ENCODE results near the gene ARPC3.
"Not testable (repeated sequence)": the region's sequence is repeated elsewhere in the genome, so short reads cannot be mapped to it uniquely, and the experiment has no call there.

Gene ARPC3

DNA sequence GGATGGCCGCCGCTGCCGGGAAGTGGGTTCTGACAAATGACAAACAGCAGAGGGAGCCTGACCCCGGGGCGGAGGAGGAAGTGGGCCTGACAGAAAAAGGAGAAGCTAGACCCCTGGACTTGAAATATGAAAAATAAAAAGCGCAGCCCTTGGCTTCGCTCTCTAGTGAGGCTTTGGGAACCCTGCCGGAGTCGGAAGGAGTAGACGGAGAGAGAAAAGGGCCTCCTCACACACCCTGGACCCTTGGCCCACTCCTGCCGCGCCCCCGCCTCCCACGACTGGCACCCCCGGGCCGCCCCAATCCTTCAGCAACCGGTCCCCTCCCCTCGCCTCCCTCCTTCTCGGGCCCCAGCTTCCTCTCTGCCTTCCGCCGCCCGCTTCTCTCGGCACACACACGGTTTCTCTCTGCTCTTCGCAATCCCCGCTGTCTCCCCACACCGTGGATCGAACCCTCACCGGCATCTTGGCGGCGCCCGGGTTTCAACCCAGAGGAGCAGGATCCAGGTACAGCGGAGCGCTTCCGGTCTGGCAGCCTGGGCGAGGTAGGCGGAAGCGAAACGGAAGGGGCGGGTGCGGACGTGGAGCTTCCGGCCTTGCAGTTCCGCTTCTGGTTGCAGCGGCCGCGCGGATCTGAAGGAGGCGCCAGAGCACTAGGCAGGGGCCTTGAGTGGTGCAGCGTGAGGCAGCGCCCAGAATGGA is at the start of gene ARPC3:
ARPC3 (minus strand) TSS at position 539 of the 699 bp plus-strand sequence; CDS start at position 462, 77 bp downstream.
- peak; percentile 94 for DNase-seq

- no peak for DNase-seq
Observed at GRCh38 chr12:110498984-110499706, 49.0 kb upstream of the ARPC3 start.

DNA sequence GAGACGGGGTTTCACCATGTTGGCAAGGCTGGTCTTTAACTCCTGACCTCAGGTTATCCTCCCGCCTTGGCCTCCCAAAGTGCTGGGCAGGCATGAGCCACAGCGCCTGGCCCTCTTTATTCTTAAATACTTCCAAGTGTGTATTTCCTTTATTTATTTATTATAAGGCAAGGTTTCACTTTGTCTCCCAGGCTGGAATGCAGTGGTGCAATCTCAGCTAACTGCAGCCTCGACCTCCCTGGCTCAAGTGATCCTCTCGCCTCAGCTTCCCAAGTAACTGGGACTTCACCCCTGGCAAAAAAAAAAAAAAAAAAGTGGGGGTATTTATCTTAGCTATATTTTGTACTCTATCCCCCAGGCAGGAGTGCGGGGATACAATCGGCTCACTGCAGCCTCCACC is 25.3 kb upstream of the ARPC3 start:
- no peak for DNase-seq

- DNase-seq: peak; percentile 96
Observed at GRCh38 chr12:110468214-110469048, 18.3 kb upstream of the ARPC3 start, which contains the start of the genes FAM216A and GPN3. Gene FAM216A, plus strand, starts transcription at chr12:110468845. Its CDS starts 31 bp downstream, at chr12:110468876. Gene GPN3, minus strand, starts transcription at chr12:110468257. Its CDS starts 54 bp downstream, at chr12:110468203.

DNA sequence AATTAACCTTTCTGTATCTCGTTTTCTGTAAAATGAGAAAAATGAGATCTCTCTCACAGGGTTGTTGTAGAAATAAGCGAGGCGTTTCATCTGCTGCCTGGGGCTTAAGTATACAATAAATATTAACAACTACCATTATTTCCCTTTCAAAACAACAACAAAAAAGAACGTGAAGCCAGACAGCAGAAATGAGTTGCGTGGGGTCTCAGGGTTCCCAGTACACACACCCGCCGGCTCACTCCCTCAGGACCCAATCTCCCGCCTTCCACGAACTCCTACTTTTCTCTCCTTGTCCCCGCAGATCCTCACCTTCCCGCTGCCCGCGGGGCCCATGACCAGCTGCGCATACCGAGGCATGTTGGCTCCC is 17.7 kb upstream of the ARPC3 start:
- DNase-seq: no peak

DNA sequence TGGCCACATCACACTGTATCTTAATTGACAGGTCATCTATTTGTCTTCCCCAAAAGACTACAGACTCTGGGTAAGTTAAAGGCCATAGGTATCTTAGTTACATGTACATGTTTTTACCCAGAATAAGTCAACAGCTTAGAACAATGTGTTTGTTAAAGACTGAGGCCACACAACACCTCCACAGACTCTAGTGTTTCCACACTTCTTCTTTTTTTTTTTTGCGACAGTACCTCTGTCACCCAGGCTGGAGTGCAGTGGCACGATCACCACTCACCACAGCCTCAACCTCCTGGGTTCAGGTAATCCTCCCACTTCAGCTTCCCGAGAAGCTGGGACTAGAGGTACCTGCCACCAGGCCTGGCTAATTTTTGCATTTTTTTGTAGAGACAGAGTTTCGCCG is 16.7 kb upstream of the ARPC3 start:
- DNase-seq: no peak

GRCh38 chr12:110465765-110466164 is 15.6 kb upstream of the ARPC3 start:
- DNase-seq: not testable (repeated sequence)

- DNase-seq: no peak
Observed at GRCh38 chr12:110465024-110465423, 14.9 kb upstream of the ARPC3 start.

- not testable (repeated sequence) for DNase-seq
Observed at GRCh38 chr12:110461189-110461588, 11.1 kb upstream of the ARPC3 start.

DNA sequence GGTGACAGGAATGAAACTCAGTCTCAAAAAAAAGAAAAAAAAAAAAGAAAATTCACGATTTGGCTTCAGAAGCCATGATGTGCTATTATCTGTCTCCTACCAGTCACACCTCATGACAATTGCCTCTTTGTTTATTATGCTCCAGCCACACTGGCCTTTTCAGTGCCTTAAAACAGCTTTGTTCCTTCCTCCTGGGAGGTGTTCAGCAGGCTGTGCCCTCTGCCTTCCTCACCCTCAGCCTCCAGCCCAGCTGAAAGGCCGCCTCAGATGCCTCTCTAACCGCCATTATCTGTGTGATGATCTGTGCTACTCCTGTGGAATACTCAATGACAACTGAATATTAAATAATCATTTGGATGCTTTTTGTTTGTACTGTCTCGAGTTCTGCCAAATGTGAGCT is 8.6 kb upstream of the ARPC3 start:
- DNase-seq: no peak

DNA sequence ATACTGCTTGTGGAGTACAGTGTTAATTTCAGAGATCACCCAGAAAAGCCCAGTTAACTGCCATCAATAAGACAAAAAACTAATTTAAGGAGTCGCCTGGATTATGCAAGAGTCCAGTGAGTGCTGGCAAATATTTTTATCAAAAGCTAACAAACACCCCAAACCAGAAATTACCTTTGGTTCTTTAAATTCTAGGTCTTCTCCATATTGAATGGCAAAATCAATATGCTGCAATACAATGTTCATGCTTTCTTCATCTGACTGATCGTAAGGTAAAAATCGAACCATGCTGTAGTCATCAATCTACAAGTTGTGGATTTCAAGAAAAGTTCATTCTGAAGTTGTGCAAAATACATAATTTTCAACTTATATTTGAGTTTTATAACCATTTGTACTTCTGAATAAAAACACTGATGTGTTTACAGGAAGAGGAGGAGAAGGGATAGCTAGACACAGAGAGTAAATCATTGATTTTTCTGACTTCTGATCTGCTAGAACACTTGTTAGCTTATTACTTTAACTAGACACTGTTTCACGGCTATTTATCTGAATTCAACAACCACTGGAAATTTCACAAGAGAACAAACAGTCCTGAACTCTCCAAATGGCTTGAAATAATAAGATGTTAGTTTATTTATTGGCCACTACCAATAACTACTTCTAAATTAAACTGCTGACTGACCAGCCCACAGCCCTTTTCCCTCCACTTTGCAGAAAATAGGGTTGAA is 3.6 kb upstream of the ARPC3 start:
- DNase-seq: no peak

- DNase-seq: no peak
Observed at GRCh38 chr12:110451263-110451662, 1.1 kb upstream of the ARPC3 start.

DNA sequence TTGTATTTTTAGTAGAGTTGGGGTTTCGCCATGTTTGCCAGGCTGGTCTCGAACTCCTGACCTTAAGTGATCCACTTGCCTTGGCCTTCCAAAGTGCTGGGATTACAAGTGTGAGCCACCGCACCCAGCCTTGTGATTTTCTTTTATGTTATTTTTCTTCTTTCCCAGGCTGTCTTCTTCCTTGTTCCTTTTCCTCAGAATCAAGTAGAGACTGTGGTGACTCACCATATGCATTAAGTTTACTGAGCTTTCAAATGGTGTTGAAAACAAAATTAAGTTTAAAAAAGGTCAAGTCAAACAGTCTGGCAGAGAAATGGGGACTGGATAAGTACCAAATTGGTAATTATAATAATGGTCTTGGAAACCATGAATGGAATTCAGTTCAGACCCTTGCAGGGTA is 5.7 kb downstream of the ARPC3 start:
- no peak for DNase-seq

GRCh38 chr12:110436231-110436630 is 13.9 kb downstream of the ARPC3 start:
- DNase-seq: no peak

GRCh38 chr12:110431957-110432587 is 18.1 kb downstream of the ARPC3 start:
- no peak for DNase-seq

DNA sequence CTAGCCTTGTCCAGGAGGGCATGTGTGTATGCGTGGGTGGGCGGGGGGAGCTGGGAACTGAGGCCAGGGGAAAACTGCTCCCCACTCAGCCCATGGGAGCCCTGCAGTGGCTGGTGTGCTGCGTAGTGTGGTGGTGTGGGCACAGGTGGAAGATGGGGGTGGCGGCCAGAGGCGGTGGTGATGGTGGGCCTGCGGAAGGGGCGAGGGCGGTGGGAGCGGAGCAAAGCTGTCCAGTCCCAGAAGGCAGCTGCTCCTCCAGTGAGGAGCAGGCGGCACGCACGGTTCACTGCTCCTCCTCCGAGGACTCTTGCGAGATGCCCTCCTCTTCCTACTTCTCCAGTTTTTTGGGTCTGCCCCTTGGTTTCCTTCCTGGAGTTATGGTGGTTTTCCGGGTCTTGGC is 20.5 kb downstream of the ARPC3 start:
- DNase-seq: not testable (repeated sequence)

- DNase-seq: no peak
Observed at GRCh38 chr12:110426406-110426805, 23.7 kb downstream of the ARPC3 start.

DNA sequence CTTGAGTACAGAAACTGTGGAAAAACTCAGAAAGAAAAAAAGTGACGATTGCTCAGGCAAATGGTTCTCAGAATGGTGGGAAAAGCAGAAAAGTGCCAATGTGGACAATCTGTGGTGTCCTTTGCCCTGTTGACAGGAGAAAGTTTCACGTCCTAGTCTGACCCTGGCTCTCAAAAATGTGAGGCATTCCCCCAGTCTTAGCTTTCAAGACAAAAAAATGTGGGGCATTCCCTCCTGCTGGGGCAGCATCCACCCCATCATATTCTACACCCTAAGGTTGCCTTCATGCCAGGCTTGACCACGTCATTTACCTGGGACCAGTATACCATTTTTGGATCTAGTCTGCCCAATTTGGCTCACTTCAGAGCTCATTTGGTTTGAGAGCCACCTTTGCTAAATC is 25.9 kb downstream of the ARPC3 start:
- no peak for DNase-seq

DNA sequence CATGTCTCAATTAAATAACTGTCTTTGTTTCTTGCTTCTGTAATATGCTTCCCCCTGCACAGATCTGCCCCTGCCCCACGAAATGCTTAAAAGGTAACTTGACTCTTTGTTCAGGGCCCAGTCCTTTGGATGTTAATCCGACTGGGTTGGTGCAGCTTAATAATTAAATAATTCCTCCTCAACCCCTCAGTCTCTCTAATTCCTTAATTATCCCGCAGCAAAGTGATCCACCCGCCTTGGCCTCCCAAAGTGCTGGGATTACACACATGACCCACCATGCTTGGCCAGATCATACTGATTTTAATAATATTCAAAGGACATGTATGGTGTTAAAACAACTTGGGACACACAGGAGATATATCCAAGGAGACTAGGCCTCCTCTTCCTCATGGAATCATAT is 28.4 kb downstream of the ARPC3 start:
- no peak for DNase-seq

- DNase-seq: no peak
Observed at GRCh38 chr12:110421159-110421661, 28.9 kb downstream of the ARPC3 start.

GRCh38 chr12:110420644-110421043 is 29.5 kb downstream of the ARPC3 start:
- DNase-seq: not testable (repeated sequence)

DNA sequence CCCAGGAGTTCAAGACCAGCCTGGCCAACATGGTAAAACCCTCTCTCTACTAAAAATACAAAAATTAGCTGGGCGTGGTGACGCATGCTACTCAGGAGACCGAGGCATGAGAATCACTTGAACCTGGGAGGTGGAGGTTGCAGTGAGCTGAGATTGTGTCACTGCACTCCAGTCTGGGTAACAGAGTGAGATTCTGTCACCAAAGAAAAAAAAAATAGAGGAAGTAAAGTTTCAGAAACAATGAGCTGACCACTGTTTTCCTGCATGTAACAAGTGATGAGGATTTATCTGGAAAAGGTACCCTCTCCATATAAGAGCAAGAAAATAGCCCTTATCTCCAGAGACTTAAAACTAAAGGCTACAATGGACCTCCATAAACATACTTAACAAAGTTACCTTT is 33.0 kb downstream of the ARPC3 start:
- not testable (repeated sequence) for DNase-seq
